Transverse colon (tissue), 4 donors: ENCODE data around the gene MSI2.

Source experiments
- POLR2AphosphoS5 ChIP-seq, 3 donors: sonication (generic); formaldehyde crosslinking; IDR thresholded peaks; one replicate each; pipeline ENCODE4 v1.6.1; 2016; ENCODE audit warnings: antibody characterized with exemption in 3 of 3
- TF ChIP-seq, protein P1 (sequence below), 5 experiments: fragments of 200-600 bp in 3 of 5; fragments of 450-650 bp in 2 of 5; sonication (generic) in 3 of 5; IDR thresholded peaks; 1 replicate in 2 of 5; 2 replicates in 3 of 5; pipeline ENCODE4 v1.5.1; 2016 to 2017; ENCODE audit warnings: antibody characterized with exemption in 5 of 5, inconsistent platforms in 3 of 5, mild to moderate bottlenecking in 2 of 5, moderate library complexity in 1 of 5

DNA sequence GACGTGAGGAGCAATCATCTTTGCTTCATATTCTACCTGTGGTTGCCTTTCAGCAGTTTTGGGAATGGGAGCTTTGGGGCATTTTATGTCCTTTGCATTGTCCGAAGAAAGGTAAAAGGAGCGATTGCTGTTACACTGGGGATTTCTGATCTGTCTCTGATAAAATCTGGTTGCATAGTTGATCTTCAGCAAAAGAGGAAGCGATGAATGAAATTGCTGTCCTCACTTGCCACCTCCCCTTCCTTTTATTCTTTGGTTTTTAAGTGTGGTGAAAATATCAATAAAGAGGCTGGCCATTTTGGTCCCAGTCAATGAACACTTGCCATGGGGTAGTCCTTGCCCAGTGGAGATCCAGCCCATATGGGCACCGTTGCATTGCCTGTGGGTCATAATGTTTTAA is 236.8 kb downstream of the MSI2 start:
- no peak for TF ChIP-seq POLR2AphosphoS5 (IDR thresholded peaks at IDR 0.05)
- TF ChIP-seq, protein P1, sequence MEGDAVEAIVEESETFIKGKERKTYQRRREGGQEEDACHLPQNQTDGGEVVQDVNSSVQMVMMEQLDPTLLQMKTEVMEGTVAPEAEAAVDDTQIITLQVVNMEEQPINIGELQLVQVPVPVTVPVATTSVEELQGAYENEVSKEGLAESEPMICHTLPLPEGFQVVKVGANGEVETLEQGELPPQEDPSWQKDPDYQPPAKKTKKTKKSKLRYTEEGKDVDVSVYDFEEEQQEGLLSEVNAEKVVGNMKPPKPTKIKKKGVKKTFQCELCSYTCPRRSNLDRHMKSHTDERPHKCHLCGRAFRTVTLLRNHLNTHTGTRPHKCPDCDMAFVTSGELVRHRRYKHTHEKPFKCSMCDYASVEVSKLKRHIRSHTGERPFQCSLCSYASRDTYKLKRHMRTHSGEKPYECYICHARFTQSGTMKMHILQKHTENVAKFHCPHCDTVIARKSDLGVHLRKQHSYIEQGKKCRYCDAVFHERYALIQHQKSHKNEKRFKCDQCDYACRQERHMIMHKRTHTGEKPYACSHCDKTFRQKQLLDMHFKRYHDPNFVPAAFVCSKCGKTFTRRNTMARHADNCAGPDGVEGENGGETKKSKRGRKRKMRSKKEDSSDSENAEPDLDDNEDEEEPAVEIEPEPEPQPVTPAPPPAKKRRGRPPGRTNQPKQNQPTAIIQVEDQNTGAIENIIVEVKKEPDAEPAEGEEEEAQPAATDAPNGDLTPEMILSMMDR (IDR thresholded peaks at IDR 0.05), result no peak
